IPS-NIHi7 (cell line): Measurements from ENCODE around the gene ARFRP1.

ENCODE experiments used
- DNase-seq: peaks from one replicate; pipeline ENCODE4 v3.0.0; 2012; ENCODE audit warnings: mixed read lengths; ENCODE audit errors: extremely low spot score

Gene ARFRP1

DNA sequence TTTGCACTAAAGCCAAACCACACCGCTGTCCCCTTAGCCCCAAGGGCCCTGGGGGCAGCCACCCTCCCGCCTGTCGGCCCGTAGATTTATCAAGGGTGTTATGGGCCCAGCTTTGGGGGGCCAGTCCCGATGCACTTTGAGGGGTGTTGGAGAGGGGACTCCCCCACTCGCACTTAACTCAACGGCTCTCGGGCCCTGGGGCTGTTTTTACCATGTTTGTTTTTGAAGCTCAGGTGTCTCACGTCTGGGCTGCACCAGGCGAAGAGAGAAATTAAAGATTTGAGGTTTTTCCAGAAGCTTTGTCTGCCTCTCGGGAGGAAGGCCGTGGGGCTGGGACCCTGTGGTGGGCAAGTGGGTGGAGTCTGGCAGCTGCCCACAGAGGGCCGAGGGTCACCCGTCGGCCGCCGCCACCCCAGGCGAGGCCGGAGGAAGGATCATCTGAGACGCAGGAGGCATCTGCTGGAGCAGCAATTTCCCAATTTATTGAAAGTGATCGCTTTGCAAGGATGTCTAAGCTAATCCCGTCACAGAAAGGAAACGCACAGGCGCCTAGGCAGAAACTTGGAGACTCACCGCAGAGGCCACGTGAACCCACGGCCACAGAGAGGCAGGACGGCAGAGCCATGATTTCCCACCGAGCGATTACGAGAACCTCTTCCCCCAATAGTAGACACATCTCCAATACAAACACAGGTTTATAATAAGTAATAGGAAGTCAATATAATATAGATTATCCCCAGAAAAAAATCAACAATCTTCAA is 35.6 kb upstream of the ARFRP1 start:
- DNase-seq: no peak

DNA sequence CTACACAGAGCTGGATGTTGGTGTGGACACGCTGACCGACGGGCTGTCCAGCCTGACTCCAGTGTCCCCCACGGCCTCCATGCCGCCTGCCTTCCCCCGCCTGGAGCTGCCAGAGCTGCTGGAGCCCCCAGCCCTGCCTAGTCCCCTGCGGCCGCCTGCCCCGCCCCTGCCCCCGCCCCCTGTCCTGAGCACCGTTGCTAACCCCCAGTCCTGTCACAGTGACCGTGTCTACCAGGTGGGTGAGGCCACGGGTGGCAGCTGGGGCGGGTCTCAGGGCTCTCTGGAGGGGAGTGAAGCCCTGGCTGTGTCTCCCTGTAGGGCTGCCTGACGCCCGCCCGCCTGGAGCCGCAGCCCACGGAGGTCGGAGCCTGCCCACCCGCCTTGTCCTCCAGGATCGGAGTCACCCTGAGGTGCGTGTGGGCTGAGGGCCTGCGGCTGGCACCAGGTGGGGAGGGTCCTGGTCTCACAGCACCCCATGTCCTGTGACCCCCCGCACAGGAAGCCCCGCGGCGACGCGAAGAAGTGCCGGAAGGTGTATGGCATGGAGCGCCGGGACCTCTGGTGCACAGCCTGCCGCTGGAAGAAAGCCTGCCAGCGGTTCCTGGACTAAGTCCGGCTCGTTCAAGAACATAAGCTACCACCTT is 34.7 kb upstream of the ARFRP1 start:
- no peak for DNase-seq

DNA sequence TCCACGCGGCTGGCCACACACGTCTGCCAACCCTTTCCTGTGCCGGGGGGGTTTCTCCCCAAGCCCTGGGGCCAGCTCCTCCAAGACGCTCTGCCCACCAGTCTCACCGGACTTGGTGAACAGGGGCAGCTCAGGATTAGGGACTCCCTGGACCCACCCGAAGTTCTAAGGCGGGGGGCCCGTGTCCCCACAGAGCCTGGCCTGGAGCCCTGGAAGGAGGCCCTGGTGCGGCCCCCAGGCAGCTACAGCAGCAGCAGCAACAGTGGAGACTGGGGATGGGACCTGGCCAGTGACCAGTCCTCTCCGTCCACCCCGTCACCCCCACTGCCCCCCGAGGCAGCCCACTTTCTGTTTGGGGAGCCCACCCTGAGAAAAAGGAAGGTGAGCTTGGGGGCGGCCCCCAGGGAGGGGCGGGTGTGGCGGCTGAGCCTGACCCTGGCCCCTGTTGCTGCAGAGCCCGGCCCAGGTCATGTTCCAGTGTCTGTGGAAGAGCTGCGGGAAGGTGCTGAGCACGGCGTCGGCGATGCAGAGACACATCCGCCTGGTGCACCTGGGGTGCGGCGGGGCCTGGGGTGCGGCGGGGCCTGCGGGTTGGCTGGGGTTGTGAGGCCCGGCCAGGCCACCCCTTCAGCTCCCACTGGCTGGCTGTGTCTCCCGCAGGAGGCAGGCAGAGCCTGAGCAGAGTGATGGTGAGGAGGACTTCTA is 34.1 kb upstream of the ARFRP1 start:
- no peak for DNase-seq

DNA sequence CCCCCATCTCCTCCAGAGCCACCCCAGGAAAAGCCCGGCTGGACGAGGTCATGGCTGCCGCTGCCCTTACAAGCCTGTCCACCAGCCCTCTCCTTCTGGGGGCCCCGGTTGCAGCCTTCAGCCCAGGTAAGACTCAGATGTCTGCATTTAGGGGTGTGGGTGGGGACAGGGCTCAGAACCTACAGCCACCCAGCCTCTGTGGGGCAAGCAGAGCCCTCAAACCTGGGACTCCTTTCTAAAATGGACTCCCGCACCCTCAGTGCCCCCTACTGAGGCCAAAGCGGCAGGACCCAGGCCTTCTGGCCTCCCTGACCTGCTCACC is 33.5 kb upstream of the ARFRP1 start:
- no peak for DNase-seq

DNA sequence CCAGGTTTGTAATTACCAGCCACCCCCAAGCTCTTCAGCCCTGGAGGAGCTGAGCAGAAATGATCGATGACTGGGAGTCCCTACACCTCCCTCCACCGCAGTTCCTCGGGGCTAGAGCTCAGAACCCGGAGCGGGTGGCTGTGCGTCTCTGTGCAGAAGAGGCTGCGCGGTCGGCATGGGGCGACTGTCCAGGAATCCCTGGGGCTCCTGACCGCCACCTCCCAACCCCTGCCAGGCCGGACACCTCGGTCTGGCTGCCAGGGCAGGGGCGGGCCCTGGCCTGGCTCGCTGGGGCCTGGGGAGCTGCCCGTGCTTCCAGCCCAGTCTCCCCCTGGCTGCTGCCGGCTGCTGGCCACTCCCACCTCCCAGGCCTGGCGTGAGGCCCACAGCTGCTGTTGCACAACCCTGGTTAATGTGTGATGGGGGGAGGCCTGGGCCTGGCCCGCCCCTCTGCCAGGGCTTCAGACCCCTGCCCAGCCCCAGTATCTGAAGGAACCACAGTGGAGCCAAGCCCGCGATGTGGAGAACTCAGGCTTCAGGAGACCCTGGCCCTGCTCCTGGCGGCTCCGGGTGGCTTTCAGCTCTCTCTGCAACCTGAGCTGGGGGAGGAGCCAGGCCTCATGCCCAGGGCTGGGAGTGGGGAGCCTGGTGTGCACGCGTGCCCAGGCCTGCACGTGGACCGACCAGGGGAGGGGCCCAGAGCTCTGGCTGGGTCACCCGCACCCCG is 33.0 kb upstream of the ARFRP1 start:
- peak; percentile 86 for DNase-seq

DNA sequence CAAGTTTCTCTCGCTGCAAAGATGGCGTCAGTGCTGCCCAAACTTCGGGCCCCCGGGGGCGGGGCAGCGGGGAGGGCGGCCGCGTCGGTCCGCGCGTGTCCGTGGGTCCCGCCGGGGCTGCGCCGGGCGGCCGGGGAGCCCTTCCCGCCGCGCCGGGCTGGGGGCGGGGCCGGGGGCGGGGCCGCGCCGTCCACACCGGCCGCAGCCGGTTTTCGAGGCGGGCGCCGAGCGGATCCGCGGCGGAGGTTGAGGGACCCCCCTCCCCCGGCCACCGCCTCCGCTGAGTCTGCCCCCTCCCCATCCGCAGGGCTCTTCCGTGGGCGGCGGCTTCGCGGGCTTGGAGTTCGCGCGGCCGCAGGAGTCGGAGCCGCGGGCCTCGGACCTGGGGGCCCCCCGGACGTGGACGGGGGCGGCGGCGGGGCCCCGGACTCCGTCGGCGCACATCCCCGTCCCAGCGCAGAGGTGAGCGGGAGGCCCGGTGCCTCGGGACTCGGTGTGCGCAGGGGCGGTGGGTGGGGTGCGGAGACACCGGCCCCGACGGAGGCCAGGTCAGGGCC is 32.4 kb upstream of the ARFRP1 start:
- peak; percentile 66 for DNase-seq

DNA sequence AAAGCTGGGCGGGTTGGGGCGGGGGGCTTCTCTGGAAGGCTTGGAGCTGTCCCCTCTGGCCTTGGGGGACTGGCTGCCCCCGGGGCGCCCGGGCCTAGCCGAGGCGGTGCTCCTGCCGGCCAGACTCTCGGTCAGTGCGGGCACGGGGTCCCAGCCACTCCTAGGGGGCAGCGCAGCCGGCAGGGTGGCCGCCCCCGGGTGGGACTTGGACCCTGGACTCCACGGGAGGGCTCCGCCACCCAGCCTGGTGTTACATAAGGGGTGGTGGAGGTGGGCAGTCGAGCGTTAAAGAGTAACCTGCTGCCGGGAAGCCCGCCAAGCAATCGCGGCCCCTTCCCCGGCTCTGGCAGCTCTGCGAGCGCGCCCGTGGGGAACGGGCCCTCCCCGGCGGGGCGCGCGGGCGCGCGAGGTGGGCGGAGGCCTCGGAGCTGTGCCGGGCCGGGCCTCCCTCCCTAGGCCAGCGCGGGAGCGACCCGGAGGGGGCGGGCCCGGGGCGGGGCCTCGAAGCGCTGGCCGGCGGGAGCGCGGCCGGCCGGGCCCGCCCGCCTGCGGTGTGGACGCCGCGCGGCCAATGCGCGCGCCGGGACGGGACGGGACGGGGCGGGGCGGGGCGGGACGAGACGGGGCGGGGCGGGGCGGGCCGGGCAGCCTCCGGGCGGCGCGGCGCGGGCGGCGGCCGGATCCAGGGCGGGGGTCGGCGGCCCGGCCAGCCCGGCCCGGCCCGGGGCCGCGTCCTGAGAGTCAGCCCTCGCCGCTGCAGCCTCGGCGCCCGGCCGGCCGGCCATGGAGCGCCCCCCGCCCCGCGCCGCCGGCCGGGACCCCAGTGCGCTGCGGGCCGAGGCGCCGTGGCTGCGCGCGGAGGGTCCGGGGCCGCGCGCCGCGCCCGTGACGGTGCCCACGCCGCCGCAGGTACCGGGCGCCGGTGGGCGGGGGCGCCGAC is 31.6 kb upstream of the ARFRP1 start, which contains the start of gene SLC2A4RG:
Gene SLC2A4RG, plus strand, starts transcription at position 647 of the 940 bp plus-strand sequence. Its CDS starts 137 bp downstream, at position 784.
- peak; percentile 97 for DNase-seq

DNA sequence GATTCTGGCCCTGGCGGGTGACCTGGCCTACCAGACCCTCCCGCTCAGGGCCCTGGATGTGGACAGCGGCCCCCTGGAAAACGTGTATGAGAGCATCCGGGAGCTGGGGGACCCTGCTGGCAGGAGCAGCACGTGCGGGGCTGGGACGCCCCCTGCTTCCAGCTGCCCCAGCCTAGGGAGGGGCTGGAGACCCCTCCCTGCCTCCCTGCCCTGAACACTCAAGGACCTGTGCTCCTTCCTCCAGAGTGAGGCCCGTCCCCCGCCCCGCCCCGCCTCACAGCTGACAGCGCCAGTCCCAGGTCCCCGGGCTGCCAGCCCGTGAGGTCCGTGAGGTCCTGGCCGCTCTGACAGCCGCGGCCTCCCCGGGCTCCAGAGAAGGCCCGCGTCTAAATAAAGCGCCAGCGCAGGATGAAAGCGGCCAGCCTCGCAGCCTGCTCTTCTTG is 30.9 kb upstream of the ARFRP1 start:
- peak; percentile 76 for DNase-seq

DNA sequence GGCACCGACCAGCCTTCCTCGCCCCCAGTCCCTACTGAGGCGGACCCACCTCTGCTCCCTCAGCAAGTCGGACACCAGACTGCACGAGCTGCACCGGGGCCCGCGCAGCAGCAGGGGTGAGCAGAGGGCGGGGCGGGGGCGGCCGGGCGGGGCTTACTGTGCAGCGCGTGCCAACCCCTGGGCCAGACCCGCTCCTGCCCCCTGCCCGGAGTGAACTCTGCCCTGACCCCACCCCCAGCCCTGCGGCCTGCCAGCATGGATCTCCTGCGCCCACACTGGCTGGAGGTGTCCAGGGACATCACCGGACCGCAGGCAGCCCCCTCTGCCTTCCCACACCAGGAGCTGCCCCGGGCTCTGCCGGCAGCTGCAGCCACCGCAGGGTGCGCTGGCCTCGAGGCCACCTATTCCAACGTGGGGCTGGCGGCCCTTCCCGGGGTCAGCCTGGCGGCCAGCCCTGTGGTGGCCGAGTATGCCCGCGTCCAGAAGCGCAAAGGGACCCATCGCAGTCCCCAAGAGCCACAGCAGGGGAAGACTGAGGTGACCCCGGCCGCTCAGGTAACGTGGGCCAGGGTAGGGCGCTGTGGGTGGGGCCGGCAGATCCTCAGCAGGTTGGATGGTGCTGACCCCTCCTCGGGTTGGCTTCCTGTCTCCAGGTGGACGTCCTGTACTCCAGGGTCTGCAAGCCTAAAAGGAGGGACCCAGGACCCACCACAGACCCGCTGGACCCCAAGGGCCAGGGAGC is 30.3 kb upstream of the ARFRP1 start:
- peak; percentile 61 for DNase-seq

DNA sequence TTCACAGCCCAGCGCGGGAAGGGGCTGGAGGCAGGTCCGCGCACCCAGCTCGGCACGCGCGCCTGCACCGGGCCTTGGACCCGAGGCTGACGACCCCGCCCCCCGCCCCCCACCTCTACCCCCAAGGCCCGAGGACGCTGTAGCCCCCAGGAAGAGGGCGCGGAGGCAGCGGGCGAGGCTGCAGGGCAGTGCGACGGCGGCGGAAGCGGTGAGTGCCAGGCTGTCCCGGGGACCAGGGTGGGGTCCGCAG is 29.8 kb upstream of the ARFRP1 start:
- DNase-seq: no peak

DNA sequence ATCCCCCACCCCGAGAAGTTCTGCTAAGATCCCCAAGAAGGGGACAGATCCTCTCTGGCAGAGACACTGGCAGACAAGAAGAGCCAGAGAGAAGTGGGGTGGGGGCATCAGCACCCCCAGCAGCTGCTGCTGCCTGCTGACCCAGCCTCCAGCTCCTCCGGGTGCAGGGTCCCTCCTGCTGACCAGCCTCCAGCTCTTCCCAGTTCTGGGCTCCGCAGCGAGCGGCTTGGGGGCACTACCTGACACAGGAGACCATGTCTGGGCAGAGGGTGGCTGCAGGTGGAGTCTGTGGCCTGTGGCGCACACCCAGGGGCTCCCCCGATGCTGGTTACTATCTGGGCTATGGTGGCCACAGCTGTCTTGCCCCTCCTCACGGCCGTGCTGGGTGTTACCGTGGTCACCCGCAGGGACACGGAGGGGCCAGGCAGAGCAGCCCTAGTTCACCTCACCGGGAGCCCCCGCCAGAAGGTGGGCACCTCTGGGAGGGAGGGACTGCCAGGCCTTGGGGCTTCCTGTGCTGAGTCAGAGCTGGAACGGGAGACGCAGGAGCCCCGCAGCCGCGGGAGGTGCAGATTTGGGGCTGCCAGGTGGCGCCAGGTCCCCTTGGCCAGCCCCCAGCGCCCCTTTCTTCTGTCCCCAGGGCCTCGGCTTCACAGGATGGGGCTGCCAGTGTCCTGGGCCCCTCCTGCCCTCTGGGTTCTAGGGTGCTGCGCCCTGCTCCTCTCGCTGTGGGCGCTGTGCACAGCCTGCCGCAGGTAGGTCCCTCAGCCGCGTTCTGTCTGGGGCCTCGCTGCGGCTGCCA is 29.3 kb upstream of the ARFRP1 start:
- peak; percentile 59 for DNase-seq

DNA sequence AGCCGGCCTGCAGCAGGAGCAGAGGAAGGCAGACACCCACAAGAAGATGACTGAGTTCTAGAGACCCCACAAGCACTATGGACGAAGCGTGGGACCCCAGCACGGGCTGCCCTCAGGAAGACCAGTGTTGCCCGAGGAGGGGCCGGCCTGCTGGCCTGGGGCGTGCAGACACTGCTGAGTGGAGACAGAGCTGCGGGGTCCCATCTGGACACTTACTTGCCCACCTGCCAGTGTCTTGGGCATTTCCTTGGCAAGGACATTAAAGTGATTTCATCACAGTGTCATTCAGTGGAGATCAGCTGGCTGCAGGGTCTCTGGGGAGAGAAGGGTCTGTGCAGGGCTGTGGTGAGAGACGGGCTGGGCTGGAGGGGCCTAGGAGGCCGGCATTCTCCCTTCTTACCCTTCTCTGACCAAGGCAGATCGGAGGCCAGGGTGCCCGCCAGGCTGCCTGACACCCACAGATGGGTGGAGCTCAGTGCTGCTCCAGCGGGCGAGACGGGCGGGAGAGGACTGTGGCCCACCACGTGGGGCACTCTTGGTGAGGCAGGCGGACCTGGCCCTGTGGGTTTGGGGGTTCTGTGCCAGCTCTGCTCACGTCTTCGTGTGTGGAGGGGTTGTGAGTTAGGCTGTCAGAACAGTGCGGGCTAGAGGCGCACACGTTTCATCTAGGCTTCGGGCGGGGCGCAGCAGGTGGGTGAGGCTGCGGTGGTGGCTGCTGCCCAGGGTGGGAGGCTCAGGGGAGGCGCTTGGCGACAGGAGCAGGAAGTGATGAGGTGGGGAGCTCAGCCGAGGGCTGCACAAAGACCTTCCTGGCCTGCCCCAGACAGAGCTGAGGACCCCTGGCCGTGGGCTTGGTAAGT is 28.3 kb upstream of the ARFRP1 start, which contains the start of gene LIME1:
Gene LIME1, plus strand, starts transcription at position 806 of the 860 bp plus-strand sequence. CDS start 886 bp downstream, outside the sequence.
- no peak for DNase-seq

DNA sequence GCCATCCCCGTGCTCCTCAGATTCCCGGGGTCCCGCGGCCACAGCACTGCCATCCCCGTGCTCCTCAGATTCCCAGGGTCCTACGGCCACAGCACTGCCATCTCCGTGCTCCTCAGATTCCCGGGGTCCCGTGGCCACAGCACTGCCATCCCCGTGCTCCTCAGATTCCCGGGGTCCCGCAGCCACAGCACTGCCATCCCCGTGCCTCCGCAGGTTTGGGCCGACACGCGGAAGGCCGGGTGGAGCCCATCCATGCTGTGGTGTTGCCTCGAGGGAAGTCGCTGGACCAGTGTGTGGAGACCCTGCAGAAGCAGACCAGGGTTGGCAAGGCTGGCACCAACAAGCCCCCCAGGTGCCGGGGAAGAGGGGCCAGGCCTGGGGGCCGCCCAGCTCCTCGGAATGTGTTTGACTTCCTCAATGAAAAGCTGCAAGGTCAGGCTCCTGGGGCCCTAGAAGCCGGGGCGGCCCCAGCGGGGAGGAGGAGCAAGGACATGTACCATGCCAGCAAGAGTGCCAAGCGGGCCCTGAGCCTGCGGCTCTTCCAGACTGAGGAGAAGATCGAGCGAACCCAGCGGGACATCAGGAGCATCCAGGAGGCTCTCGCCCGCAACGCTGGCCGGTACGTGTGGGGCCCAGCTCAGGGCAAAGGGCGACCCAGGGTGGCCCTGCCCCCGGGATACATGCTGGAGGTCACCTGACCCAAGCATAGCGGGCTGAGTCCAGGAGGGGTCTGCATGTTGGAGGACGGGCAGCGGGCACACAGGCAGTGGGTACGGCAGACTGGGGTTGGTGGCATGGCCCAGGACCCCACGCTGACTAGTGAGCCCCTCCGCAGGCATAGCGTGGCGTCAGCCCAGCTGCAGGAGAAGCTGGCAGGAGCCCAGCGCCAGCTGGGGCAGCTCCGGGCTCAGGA is 27.4 kb upstream of the ARFRP1 start:
- DNase-seq: no peak

DNA sequence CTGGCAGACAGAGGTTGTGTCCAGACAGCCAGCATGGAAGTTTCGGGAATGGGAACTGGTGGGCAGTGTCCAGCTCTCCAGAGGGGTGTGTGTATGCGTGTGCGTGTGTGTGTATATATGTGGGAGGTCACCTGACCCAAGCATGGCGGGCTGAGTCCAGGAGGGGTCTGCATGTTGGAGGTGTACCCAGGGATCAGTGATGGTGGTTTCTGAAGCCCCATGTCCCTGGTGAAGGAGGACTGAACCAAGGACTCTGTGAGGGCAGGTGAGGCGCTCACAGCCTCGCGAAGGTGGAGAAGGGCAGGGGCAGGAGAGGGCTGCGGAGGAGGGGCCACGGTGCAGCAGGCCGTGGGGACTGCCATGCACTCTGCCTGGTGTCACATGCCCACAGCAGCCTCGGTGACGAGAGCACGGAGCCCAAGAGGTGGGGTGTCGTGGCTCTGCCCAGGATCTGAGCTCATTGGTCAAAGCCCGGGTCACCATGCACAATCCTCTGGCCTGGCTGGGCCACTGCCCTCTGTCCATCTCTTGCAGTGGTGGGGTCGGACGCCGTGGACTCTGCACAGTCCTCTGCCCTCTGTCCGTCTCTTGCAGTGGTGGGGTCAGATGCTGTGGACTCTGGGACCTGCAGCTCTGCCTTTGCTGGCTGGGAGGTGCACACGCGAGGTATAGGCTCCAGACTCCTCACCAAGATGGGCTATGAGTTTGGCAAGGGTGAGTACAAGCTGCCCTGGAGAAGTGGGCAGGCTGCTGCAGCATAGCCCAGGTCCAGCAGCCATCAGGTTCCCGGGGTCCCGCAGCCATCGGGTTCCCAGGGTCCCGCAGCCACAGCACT is 26.6 kb upstream of the ARFRP1 start:
- DNase-seq: no peak

DNA sequence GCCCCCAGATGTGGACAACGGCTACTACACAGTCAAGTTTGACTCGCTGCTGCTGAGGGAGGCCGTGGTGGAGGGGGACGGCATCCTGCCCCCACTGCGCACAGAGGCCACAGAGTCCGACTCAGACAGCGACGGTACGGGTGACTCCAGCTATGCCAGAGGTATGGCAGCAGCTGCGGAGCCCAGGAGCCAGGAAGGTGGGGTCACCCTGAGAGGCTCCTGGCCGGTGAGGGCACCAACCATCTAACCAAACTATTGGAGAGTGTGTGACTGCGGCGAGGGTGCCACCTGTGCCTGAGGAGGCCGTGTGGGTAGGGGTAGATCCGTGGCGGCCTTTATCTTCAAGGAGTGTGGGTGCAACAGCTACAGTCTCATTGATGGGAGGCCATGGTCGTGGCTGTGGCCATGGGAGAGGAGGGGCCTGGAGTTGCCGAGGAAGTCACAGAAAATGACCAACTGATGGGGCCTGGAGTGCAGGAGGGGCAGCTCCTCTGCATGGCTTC is 25.9 kb upstream of the ARFRP1 start:
- no peak for DNase-seq

DNA sequence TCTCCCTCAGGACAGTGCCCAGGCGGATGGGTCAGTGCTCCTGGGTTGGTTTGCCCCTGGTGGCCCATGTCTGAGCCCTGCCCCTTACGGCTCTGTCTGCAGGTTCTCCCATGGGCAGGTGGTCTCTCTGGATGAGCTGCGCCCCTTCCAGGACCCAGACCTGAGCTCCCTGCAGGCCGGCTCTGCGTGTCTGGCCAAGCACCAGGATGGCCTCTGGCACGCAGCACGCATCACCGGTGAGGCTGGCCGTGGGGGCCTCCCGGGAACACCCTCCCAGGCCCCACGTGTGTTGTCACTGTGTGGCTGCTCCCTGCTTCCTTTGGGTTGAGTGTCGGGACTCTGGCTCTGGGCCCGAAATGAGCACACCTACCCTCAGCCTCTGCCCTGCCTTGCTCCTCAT is 25.3 kb upstream of the ARFRP1 start:
- no peak for DNase-seq
